Epithelial cell of prostate (primary cell): Measurements from ENCODE around the gene NEXN.
"Not testable (repeated sequence)": the region's sequence is repeated elsewhere in the genome, so short reads cannot be mapped to it uniquely, and the experiment has no call there.

Experiments
- DNase-seq: peaks from one replicate; pipeline ENCODE4 v3.0.0-alpha.2; 2011; ENCODE audit warnings: low read depth, low spot score
- H3K27ac ChIP-seq: fragments of 450-650 bp; 2 replicates; pipeline ENCODE4 v1.5.1; 2017; ENCODE audit warnings: mild to moderate bottlenecking

NEXN gene

GRCh38 chr1:77955709-77956108 is 67.3 kb downstream of the NEXN start:
- DNase-seq = no peak
- H3K27ac ChIP-seq = no peak overlapping the region

GRCh38 chr1:77956464-77956863 is 68.0 kb downstream of the NEXN start:
- DNase-seq = no peak
- H3K27ac ChIP-seq = no peak overlapping the region

GRCh38 chr1:77958391-77958790 is 70.0 kb downstream of the NEXN start:
- DNase-seq = no peak
- no peak overlapping the region for H3K27ac ChIP-seq

GRCh38 chr1:77958850-77959249 is 70.4 kb downstream of the NEXN start:
- no peak overlapping the region for H3K27ac ChIP-seq
- no peak for DNase-seq

- no peak for DNase-seq
- H3K27ac ChIP-seq = no peak overlapping the region
These were observed 73.0 kb downstream of the NEXN start for GRCh38 chr1:77961392-77961791.

GRCh38 chr1:77966291-77966690 is 77.9 kb downstream of the NEXN start:
- DNase-seq = no peak
- no peak overlapping the region for H3K27ac ChIP-seq

GRCh38 chr1:77970192-77970591 is 81.8 kb downstream of the NEXN start:
- no peak for DNase-seq
- no peak overlapping the region for H3K27ac ChIP-seq

GRCh38 chr1:77972080-77972479 is 83.7 kb downstream of the NEXN start:
- no peak for DNase-seq
- H3K27ac ChIP-seq = no peak overlapping the region

GRCh38 chr1:77975386-77975785 is 87.0 kb downstream of the NEXN start:
- DNase-seq = no peak
- H3K27ac ChIP-seq = peak overlapping the region; percentile 95

- DNase-seq = no peak
- peak overlapping the region; percentile 95 for H3K27ac ChIP-seq
These were observed 87.5 kb downstream of the NEXN start for GRCh38 chr1:77975907-77976306.

GRCh38 chr1:77976433-77977076 is 88.1 kb downstream of the NEXN start:
- no peak for DNase-seq
- peak overlapping the region; percentile 95 for H3K27ac ChIP-seq

GRCh38 chr1:77977989-77978292 is 89.5 kb downstream of the NEXN start:
- no peak for DNase-seq
- H3K27ac ChIP-seq = peak overlapping the region; percentile 95

- peak; percentile 89 for DNase-seq
- H3K27ac ChIP-seq = peak overlapping the region; percentile 95
These were observed 90.0 kb downstream of the NEXN start for GRCh38 chr1:77978293-77978968.

GRCh38 chr1:77978969-77979876 is 90.8 kb downstream of the NEXN start, which contains the start of gene FUBP1:
TSS of gene FUBP1 (minus strand) at chr1:77979072. CDS start at chr1:77979004, 68 bp downstream.
- H3K27ac ChIP-seq = peak within 1 kb of the TSS; percentile 95
- peak; percentile 96 for DNase-seq

- DNase-seq, H3K27ac ChIP-seq: not testable (repeated sequence)
These were observed 95.0 kb downstream of the NEXN start for GRCh38 chr1:77983352-77983996.

GRCh38 chr1:77983997-77984355 is 95.6 kb downstream of the NEXN start:
- no peak overlapping the region for H3K27ac ChIP-seq
- no peak for DNase-seq

GRCh38 chr1:77984629-77985028 is 96.2 kb downstream of the NEXN start:
- DNase-seq = no peak
- no peak overlapping the region for H3K27ac ChIP-seq

- no peak overlapping the region for H3K27ac ChIP-seq
- no peak for DNase-seq
These were observed 98.4 kb downstream of the NEXN start for GRCh38 chr1:77986810-77987209.

GRCh38 chr1:77987919-77988318 is 99.5 kb downstream of the NEXN start:
- no peak for DNase-seq
- H3K27ac ChIP-seq = no peak overlapping the region

GRCh38 chr1:77989744-77990143 is 101.3 kb downstream of the NEXN start:
- no peak for DNase-seq
- no peak overlapping the region for H3K27ac ChIP-seq
